ENCODE results near the gene ARMH1.

DNA sequence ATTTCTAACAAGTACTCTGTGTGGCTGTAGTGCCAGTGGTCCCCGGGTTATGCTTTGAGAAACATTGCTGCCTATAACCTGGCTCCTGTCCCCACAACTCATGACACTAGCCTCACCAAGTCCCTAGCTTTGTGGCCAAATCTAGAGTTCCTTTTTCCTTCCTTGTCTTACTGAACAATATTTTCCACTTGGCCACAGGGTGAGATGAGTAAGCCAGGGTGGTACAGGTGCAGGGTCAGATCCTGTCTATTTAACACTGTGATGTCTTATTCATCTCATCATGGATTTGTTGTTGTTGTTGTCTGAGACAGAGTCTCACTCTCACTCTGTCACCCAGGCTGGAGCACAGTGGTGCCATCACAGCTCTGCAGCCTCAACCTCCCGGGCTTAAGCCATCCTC is 18.6 kb downstream of the ARMH1 start:
- TF ChIP-seq, protein P1, sequence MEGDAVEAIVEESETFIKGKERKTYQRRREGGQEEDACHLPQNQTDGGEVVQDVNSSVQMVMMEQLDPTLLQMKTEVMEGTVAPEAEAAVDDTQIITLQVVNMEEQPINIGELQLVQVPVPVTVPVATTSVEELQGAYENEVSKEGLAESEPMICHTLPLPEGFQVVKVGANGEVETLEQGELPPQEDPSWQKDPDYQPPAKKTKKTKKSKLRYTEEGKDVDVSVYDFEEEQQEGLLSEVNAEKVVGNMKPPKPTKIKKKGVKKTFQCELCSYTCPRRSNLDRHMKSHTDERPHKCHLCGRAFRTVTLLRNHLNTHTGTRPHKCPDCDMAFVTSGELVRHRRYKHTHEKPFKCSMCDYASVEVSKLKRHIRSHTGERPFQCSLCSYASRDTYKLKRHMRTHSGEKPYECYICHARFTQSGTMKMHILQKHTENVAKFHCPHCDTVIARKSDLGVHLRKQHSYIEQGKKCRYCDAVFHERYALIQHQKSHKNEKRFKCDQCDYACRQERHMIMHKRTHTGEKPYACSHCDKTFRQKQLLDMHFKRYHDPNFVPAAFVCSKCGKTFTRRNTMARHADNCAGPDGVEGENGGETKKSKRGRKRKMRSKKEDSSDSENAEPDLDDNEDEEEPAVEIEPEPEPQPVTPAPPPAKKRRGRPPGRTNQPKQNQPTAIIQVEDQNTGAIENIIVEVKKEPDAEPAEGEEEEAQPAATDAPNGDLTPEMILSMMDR (IDR thresholded peaks at IDR 0.05) = no peak
- no peak for TF ChIP-seq POLR2A (IDR thresholded peaks at IDR 0.05)

Measured in heart left ventricle (tissue), 13 donors.